Ascending aorta (tissue), 2 donors: ENCODE data around the gene PLA2G2C. TPM values are rescaled to one million over a fixed set of nuclear protein-coding genes. Genes with fewer than 3 reads are reported as not detected.
"Not testable (repeated sequence)": the region's sequence is repeated elsewhere in the genome, so short reads cannot be mapped to it uniquely, and the experiment has no call there.

Experiments used
- DNase-seq, 2 donors: peaks; one replicate each; pipeline ENCODE4 v3.0.0-alpha.2; 2019; ENCODE audit warnings: low spot score in 2 of 2
- H3K27ac ChIP-seq, 2 donors: fragments of 200-600 bp; sonication (generic); one replicate each; pipeline ENCODE4 v1.5.1; 2016 to 2017; ENCODE audit warnings: mild to moderate bottlenecking in 1 of 2
- H3K27me3 ChIP-seq: fragments of 200-600 bp; sonication (generic); one replicate; pipeline ENCODE4 v1.5.1; 2017
- H3K36me3 ChIP-seq, 2 donors: fragments of 200-600 bp; sonication (generic); one replicate each; pipeline ENCODE4 v1.5.1; 2016
- H3K4me1 ChIP-seq, 2 donors: fragments of 200-600 bp; sonication (generic); one replicate each; pipeline ENCODE4 v1.5.1; 2016 to 2017; ENCODE audit warnings: mild to moderate bottlenecking in 1 of 2
- H3K4me3 ChIP-seq, 2 donors: fragments of 200-600 bp; sonication (generic); one replicate each; pipeline ENCODE4 v1.5.1; 2016 to 2017; ENCODE audit warnings: mild to moderate bottlenecking in 1 of 2
- H3K9me3 ChIP-seq, 2 donors: fragments of 200-600 bp; sonication (generic); one replicate each; pipeline ENCODE4 v1.5.1; 2016
- CTCF ChIP-seq, 3 experiments: fragments of 200-600 bp in 2 of 3; fragments of 450-650 bp in 1 of 3; sonication (generic) in 2 of 3; IDR thresholded peaks; one replicate each; pipeline ENCODE4 v1.5.1; 2016 to 2019; ENCODE audit warnings: antibody characterized with exemption in 3 of 3, mild to moderate bottlenecking in 1 of 3, moderate library complexity in 1 of 3
- intact Hi-C: fragments of 100-400 bp; cut with DNase I; formaldehyde crosslinking; loops from one replicate; pipeline ENCODE4 v1.15.1; 2023
- total RNA-seq: library from RNA; depleted of rRNA; stranded (reverse); fragments of >200 nt; gene quantifications from one replicate; pipeline ENCODE4 v1.1.0, GENCODE V29; 2016

The PLA2G2C gene, protein sequence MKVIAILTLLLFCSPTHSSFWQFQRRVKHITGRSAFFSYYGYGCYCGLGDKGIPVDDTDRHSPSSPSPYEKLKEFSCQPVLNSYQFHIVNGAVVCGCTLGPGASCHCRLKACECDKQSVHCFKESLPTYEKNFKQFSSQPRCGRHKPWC
- total RNA-seq: not detected

- no peaks in the 10 kb centered on the region for H3K4me1 ChIP-seq
Measured at GRCh38 chr1:20185834-20186782, at the start of gene PLA2G2C, which contains the start of gene UBXN10. Gene PLA2G2C, minus strand, starts transcription at chr1:20186518. Its CDS starts 9,155 bp downstream, at chr1:20177363. Gene UBXN10, plus strand, starts transcription at chr1:20186096. Its CDS starts 4,466 bp downstream, at chr1:20190562.

DNA sequence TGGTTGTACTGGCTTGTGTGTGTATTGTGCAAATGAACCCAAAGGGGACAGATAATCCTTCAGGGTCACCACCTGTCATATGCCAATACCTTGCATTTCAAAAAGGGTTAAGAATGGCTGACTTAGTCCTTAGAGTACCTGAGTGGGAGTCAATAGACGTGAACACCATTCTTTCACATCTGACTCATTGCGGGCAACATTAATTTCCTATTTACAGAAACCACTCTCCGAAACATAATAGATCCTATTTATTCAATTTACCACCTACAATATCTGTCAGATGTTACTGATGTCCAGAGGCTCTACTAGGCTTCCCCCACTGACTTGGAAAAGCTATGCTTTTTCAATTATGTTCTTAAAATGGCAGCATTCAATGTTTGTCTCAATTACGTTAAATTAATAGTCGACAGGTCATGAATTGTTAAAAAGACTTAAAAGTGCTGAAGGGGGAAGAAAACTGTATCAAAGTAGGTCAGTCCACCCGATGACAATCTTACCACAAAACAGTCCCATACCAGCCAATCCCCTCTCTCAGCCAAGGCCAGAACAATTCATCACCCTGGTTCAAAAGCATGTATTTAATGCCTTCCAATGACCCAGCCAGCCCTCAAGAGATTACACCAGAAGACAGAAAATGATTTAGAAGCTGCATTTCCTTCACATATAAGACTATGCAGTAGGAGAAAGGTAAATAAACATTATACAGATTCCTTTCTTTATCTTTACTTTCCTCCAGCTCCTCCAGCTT lies 48.6 kb upstream of the PLA2G2C start:
- no peak for DNase-seq
- no peak for TF ChIP-seq CTCF (IDR thresholded peaks at IDR 0.05)
- no peaks in the 10 kb centered on the region for H3K4me1 ChIP-seq
- no peak overlapping the region for H3K27ac ChIP-seq
- intact Hi-C loops: no loop called here
- no peaks in the 10 kb centered on the region for H3K9me3 ChIP-seq
- no peak overlapping the region for H3K4me3 ChIP-seq
- peaks cover 5% of the 10 kb centered on the region for H3K27me3 ChIP-seq
- no peaks in the 10 kb centered on the region for H3K36me3 ChIP-seq

More at GRCh38 chr1:20185834-20186782, at the start of gene PLA2G2C, which contains the start of gene UBXN10:
- no peak for TF ChIP-seq CTCF (IDR thresholded peaks at IDR 0.05)
- intact Hi-C loops: no loop called here
- H3K9me3 ChIP-seq: no peaks in the 10 kb centered on the region
- peak within 1 kb of the TSS; percentile 33 to 51 for H3K4me3 ChIP-seq
- no peaks in the 10 kb centered on the region for H3K36me3 ChIP-seq
- no peaks in the 10 kb centered on the region for H3K27me3 ChIP-seq
- no peak for DNase-seq
- no peak within 1 kb of the TSS for H3K27ac ChIP-seq

- Histone ChIP-seq H3K27ac (no peak overlapping the region), H3K36me3 (no peaks in the 10 kb centered on the region), H3K4me1 (no peaks in the 10 kb centered on the region), H3K27me3 (peaks cover 5% of the 10 kb centered on the region), H3K4me3 (no peak overlapping the region), H3K9me3 (no peaks in the 10 kb centered on the region)
- intact Hi-C loops: no loop called here
- no peak for DNase-seq
- no peak for TF ChIP-seq CTCF (IDR thresholded peaks at IDR 0.05)
Measured at GRCh38 chr1:20233866-20234265, 47.5 kb upstream of the PLA2G2C start.

GRCh38 chr1:20233394-20233793 lies 47.1 kb upstream of the PLA2G2C start:
- intact Hi-C loops: no loop called here
- H3K27me3 ChIP-seq: peaks cover 5% of the 10 kb centered on the region
- no peak overlapping the region for H3K4me3 ChIP-seq
- no peak for TF ChIP-seq CTCF (IDR thresholded peaks at IDR 0.05)
- H3K4me1 ChIP-seq: no peaks in the 10 kb centered on the region
- H3K9me3 ChIP-seq: no peaks in the 10 kb centered on the region
- no peak for DNase-seq
- H3K36me3 ChIP-seq: no peaks in the 10 kb centered on the region
- H3K27ac ChIP-seq: no peak overlapping the region

DNA sequence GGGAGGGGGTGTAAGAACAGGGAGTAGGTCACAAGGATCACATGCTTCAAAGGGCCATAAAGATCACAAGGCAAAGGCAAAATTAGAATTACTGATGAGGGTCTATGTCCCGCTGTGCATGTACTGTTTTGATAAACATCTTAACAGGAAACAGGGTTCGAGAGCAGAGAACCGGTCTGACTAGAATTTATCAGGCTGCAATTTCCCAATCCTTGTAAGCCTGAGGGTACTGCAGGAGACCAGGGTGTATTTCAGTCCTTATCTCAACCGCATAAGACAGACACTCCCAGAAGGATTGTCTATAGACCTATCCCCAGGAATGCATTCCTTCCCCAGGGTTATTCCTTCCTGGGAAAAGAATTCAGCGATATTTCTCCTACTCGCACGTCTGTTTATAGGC lies 46.2 kb upstream of the PLA2G2C start:
- H3K9me3 ChIP-seq, H3K27me3 ChIP-seq: not testable (repeated sequence)

More for the DNA sequence above, 46.2 kb upstream of the PLA2G2C start:
- H3K4me1 ChIP-seq, H3K4me3 ChIP-seq, H3K27ac ChIP-seq, H3K36me3 ChIP-seq, DNase-seq, intact Hi-C loops: not testable (repeated sequence)
